GM12892 (cell line): ENCODE measurements around the gene CALML3.

Source experiments
- POLR2A ChIP-seq: IDR thresholded peaks from 2 replicates; pipeline ENCODE4 v1.6.1; 2011; ENCODE audit warnings: low read depth, low read length, control low read depth
- TAF1 ChIP-seq: IDR thresholded peaks from 2 replicates; pipeline ENCODE4 v1.6.1; 2011; ENCODE audit warnings: low read depth, mild to moderate bottlenecking, control low read depth, low read length, borderline replicate concordance

DNA sequence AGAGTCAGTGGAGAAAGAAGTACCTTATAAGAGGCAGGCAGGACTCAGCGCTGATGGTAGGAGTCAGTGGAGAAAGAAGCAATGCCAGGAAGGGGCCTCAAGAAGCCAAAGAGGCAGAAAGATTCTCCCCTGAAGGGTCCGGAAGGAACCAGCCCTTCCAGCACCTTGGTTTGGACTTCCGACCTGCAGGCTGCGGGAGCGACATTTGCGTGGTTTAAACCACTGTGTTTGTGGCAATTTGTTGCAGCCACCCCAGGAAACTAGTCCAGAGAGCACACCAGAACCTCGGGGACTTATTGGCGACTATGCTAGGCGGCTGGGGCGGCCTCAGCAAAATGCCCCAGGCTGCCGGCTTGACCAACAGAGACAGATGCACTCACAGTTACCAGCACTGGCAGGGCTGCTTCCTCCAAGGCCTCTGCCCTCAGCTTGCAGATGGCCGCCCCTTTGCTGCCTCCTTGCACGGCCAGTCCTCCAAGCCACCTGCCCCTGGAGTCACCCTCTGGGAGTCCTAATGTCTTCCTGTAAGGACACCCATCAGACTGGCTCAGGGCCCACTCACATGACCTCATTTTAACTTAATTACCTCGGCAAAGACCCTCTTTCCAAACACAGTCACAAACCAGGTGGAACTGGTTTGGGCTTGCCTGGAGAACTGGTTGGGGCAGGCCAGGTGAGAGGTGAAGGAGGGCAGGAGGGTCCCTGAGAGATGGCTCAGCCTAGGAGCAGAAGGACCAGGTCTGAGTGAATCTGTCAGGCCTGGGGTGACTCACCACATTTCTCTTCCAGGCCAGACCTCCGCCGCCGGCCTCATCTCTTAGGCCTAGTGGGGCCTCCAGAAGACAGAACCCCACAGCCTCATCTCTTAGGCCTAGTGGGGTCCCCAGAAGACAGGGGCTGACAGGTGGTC lies 26.1 kb downstream of the CALML3 start:
- TF ChIP-seq POLR2A: no peak
- TF ChIP-seq TAF1: no peak
